Measurements from ENCODE around the gene ZDHHC4.
"Not testable (repeated sequence)": the region's sequence is repeated elsewhere in the genome, so short reads cannot be mapped to it uniquely, and the experiment has no call there.

ZDHHC4 gene

GRCh38 chr7:6623589-6624245, 46.5 kb downstream of the ZDHHC4 start:
- H3K27me3 ChIP-seq (ENCODE audit: insufficient read depth, low read length), result no peaks in the 10 kb centered on the region
- no peak overlapping the region for H3K4me3 ChIP-seq (ENCODE audit: low read length)
- no peak overlapping the region for H3K27ac ChIP-seq (ENCODE audit: low read depth, low read length)
- no peaks in the 10 kb centered on the region for H3K9me3 ChIP-seq (ENCODE audit: insufficient read depth, low read depth, low read length)
- 87% methylated on average over 15 of the region's 15 CpGs for WGBS
- H3K36me3 ChIP-seq (ENCODE audit: insufficient read depth, low read length), result peaks cover 29% of the 10 kb centered on the region
- H3K4me1 ChIP-seq (ENCODE audit: insufficient read depth, low read length), result no peaks in the 10 kb centered on the region
- H3K9ac ChIP-seq (ENCODE audit: low read depth, low read length), result no peak overlapping the region

- Histone ChIP-seq H3K9ac (ENCODE audit: low read depth, low read length) (no peak overlapping the region), H3K27ac (ENCODE audit: low read depth, low read length) (no peak overlapping the region)
- WGBS, result 80% methylated on average over 3 of the region's 3 CpGs
Observed at GRCh38 chr7:6624246-6624611, 47.0 kb downstream of the ZDHHC4 start.

GRCh38 chr7:6628045-6628444, 50.8 kb downstream of the ZDHHC4 start:
- WGBS, result 97% methylated on average over 6 of the region's 6 CpGs
- no peak overlapping the region for H3K4me3 ChIP-seq (ENCODE audit: low read length)

More at GRCh38 chr7:6624246-6624611, 47.0 kb downstream of the ZDHHC4 start:
- no peaks in the 10 kb centered on the region for H3K27me3 ChIP-seq (ENCODE audit: insufficient read depth, low read length)
- no peak overlapping the region for H3K4me3 ChIP-seq (ENCODE audit: low read length)
- no peaks in the 10 kb centered on the region for H3K9me3 ChIP-seq (ENCODE audit: insufficient read depth, low read depth, low read length)
- peaks cover 29% of the 10 kb centered on the region for H3K36me3 ChIP-seq (ENCODE audit: insufficient read depth, low read length)
- H3K4me1 ChIP-seq (ENCODE audit: insufficient read depth, low read length), result no peaks in the 10 kb centered on the region

GRCh38 chr7:6630007-6630849, 53.0 kb downstream of the ZDHHC4 start:
- Histone ChIP-seq H3K27me3 (ENCODE audit: insufficient read depth, low read length) (no peaks in the 10 kb centered on the region), H3K9me3 (ENCODE audit: insufficient read depth, low read depth, low read length) (no peaks in the 10 kb centered on the region), H3K36me3 (ENCODE audit: insufficient read depth, low read length) (no peaks in the 10 kb centered on the region), H3K4me3 (ENCODE audit: low read length) (no peak overlapping the region), H3K4me1 (ENCODE audit: insufficient read depth, low read length) (no peaks in the 10 kb centered on the region), H3K27ac (ENCODE audit: low read depth, low read length) (no peak overlapping the region), H3K9ac (ENCODE audit: low read depth, low read length) (no peak overlapping the region)
- WGBS, result 89% methylated on average over 11 of the region's 11 CpGs

More at GRCh38 chr7:6628045-6628444, 50.8 kb downstream of the ZDHHC4 start:
- Histone ChIP-seq H3K9me3 (ENCODE audit: insufficient read depth, low read depth, low read length) (no peaks in the 10 kb centered on the region), H3K27me3 (ENCODE audit: insufficient read depth, low read length) (no peaks in the 10 kb centered on the region), H3K27ac (ENCODE audit: low read depth, low read length) (no peak overlapping the region), H3K9ac (ENCODE audit: low read depth, low read length) (no peak overlapping the region), H3K36me3 (ENCODE audit: insufficient read depth, low read length) (peaks cover 10% of the 10 kb centered on the region), H3K4me1 (ENCODE audit: insufficient read depth, low read length) (no peaks in the 10 kb centered on the region)

- Histone ChIP-seq H3K27me3 (ENCODE audit: insufficient read depth, low read length) (peaks cover 2% of the 10 kb centered on the region; the same call in 1 of the 2 replicates), H3K9me3 (ENCODE audit: insufficient read depth, low read depth, low read length) (no peaks in the 10 kb centered on the region), H3K36me3 (ENCODE audit: insufficient read depth, low read length) (no peaks in the 10 kb centered on the region), H3K4me3 (ENCODE audit: low read length) (no peak overlapping the region), H3K9ac (ENCODE audit: low read depth, low read length) (no peak overlapping the region), H3K4me1 (ENCODE audit: insufficient read depth, low read length) (no peaks in the 10 kb centered on the region), H3K27ac (ENCODE audit: low read depth, low read length) (no peak overlapping the region)
- 83% methylated on average over 7 of the region's 7 CpGs for WGBS
Observed at GRCh38 chr7:6631605-6632004, 54.4 kb downstream of the ZDHHC4 start.

GRCh38 chr7:6634021-6634420, 56.8 kb downstream of the ZDHHC4 start:
- 87% methylated on average over 8 of the region's 8 CpGs for WGBS
- H3K9me3 ChIP-seq (ENCODE audit: insufficient read depth, low read depth, low read length), result no peaks in the 10 kb centered on the region
- H3K36me3 ChIP-seq (ENCODE audit: insufficient read depth, low read length), result no peaks in the 10 kb centered on the region; the same call in 1 of the 2 replicates

GRCh38 chr7:6634971-6635370, 57.7 kb downstream of the ZDHHC4 start:
- H3K27ac ChIP-seq (ENCODE audit: low read depth, low read length); H3K27me3 ChIP-seq (ENCODE audit: insufficient read depth, low read length); H3K4me3 ChIP-seq (ENCODE audit: low read length); H3K9ac ChIP-seq (ENCODE audit: low read depth, low read length); H3K9me3 ChIP-seq (ENCODE audit: insufficient read depth, low read depth, low read length); H3K4me1 ChIP-seq (ENCODE audit: insufficient read depth, low read length); H3K36me3 ChIP-seq (ENCODE audit: insufficient read depth, low read length): not testable (repeated sequence)
- 87% methylated on average over 4 of the region's 5 CpGs for WGBS

More at GRCh38 chr7:6634021-6634420, 56.8 kb downstream of the ZDHHC4 start:
- no peaks in the 10 kb centered on the region for H3K4me1 ChIP-seq (ENCODE audit: insufficient read depth, low read length)
- H3K4me3 ChIP-seq (ENCODE audit: low read length), result no peak overlapping the region
- H3K27me3 ChIP-seq (ENCODE audit: insufficient read depth, low read length), result peaks cover 2% of the 10 kb centered on the region
- no peak overlapping the region for H3K9ac ChIP-seq (ENCODE audit: low read depth, low read length)
- no peak overlapping the region for H3K27ac ChIP-seq (ENCODE audit: low read depth, low read length)

- peaks cover 2% of the 10 kb centered on the region for H3K27me3 ChIP-seq (ENCODE audit: insufficient read depth, low read length)
- H3K4me1 ChIP-seq (ENCODE audit: insufficient read depth, low read length), result no peaks in the 10 kb centered on the region
- WGBS, result 3% methylated on average over 104 of the region's 104 CpGs
- H3K27ac ChIP-seq (ENCODE audit: low read depth, low read length), result no peak within 1 kb of the TSS
- peaks cover 7% of the 10 kb centered on the region; the same call in 1 of the 2 replicates for H3K36me3 ChIP-seq (ENCODE audit: insufficient read depth, low read length)
- no peaks in the 10 kb centered on the region for H3K9me3 ChIP-seq (ENCODE audit: insufficient read depth, low read depth, low read length)
- H3K4me3 ChIP-seq (ENCODE audit: low read length), result peak within 1 kb of the TSS; percentile 71
- peak within 1 kb of the TSS; percentile 67 for H3K9ac ChIP-seq (ENCODE audit: low read depth, low read length)
Observed at GRCh38 chr7:6636741-6637543, 59.7 kb downstream of the ZDHHC4 start, which contains the start of gene ZNF316. Gene ZNF316, plus strand, starts transcription at chr7:6637318. Its CDS starts 5,092 bp downstream, at chr7:6642410.

- Histone ChIP-seq H3K4me1 (ENCODE audit: insufficient read depth, low read length) (no peaks in the 10 kb centered on the region), H3K27ac (ENCODE audit: low read depth, low read length) (no peak overlapping the region), H3K9ac (ENCODE audit: low read depth, low read length) (0 out of 2 replicates have a peak overlapping the region, but pooled peaks have one; percentile 40), H3K4me3 (ENCODE audit: low read length) (peak overlapping the region; percentile 71), H3K36me3 (ENCODE audit: insufficient read depth, low read length) (peaks cover 9% of the 10 kb centered on the region; the same call in 1 of the 2 replicates), H3K9me3 (ENCODE audit: insufficient read depth, low read depth, low read length) (no peaks in the 10 kb centered on the region), H3K27me3 (ENCODE audit: insufficient read depth, low read length) (peaks cover 2% of the 10 kb centered on the region)
- 4% methylated on average over 60 of the region's 60 CpGs for WGBS
Observed at GRCh38 chr7:6637544-6638229, 60.4 kb downstream of the ZDHHC4 start.

Data from HUES64 (cell line).